ENCODE results near the gene FOSB.

The FOSB gene

GRCh38 chr19:45498411-45499195 lies 30.8 kb downstream of the FOSB start, which contains the start of gene PPM1N:
Gene PPM1N (plus strand): TSS chr19:45498443. CDS start chr19:45498473, 30 bp downstream.
- H3K4me3 ChIP-seq: peak within 1 kb of the TSS; percentile 15 to 71 (median 59)
- H3K27ac ChIP-seq: peak within 1 kb of the TSS in 8 of 21 experiments; percentile 11 to 69 (median 46)

GRCh38 chr19:45499196-45500180 lies 31.7 kb downstream of the FOSB start:
- H3K4me3 ChIP-seq: peak overlapping the region in 6 of 7 experiments; percentile 14 to 36 (median 22)

GRCh38 chr19:45500918-45501729 lies 33.3 kb downstream of the FOSB start:
- H3K27ac ChIP-seq: peak overlapping the region in 2 of 21 experiments; percentile 36 to 55
- H3K4me3 ChIP-seq: no peak overlapping the region

More at GRCh38 chr19:45499196-45500180, 31.7 kb downstream of the FOSB start:
- peak overlapping the region in 8 of 21 experiments; percentile 11 to 69 (median 29) for H3K27ac ChIP-seq

- H3K27ac ChIP-seq: peak overlapping the region in 3 of 21 experiments; percentile 23 to 55 (median 36)
Observed at GRCh38 chr19:45501730-45502014, 33.9 kb downstream of the FOSB start.

GRCh38 chr19:45502111-45502510 lies 34.3 kb downstream of the FOSB start:
- Histone ChIP-seq H3K27ac (peak overlapping the region in 5 of 21 experiments; percentile 5 to 74 (median 23)), H3K4me3 (no peak overlapping the region)

More at GRCh38 chr19:45501730-45502014, 33.9 kb downstream of the FOSB start:
- H3K4me3 ChIP-seq: no peak overlapping the region

- no peak overlapping the region for H3K27ac ChIP-seq
- H3K4me3 ChIP-seq: no peak overlapping the region
Observed at GRCh38 chr19:45503909-45504308, 36.1 kb downstream of the FOSB start.

GRCh38 chr19:45505151-45505995 lies 37.6 kb downstream of the FOSB start:
- no peak overlapping the region for H3K4me3 ChIP-seq
- H3K27ac ChIP-seq: peak overlapping the region in 15 of 21 experiments; percentile 21 to 100 (median 94)

- H3K27ac ChIP-seq: peak overlapping the region in 20 of 21 experiments; percentile 75 to 100 (median 94)
- H3K4me3 ChIP-seq: peak overlapping the region; percentile 80 to 98 (median 95)
Observed at GRCh38 chr19:45505996-45506245, 38.1 kb downstream of the FOSB start.

- Histone ChIP-seq H3K4me3 (peak overlapping the region; percentile 80 to 98 (median 95)), H3K27ac (peak overlapping the region; percentile 42 to 100 (median 94))
Observed at GRCh38 chr19:45506246-45506988, 38.6 kb downstream of the FOSB start.

GRCh38 chr19:45506989-45507871 lies 39.4 kb downstream of the FOSB start, which contains the start of gene VASP:
Gene VASP (plus strand): TSS chr19:45507479. CDS start chr19:45507772, 293 bp downstream.
- peak within 1 kb of the TSS; percentile 80 to 98 (median 95) for H3K4me3 ChIP-seq
- H3K27ac ChIP-seq: peak within 1 kb of the TSS; percentile 42 to 100 (median 94)

- H3K27ac ChIP-seq: peak overlapping the region; percentile 36 to 100 (median 94)
- H3K4me3 ChIP-seq: peak overlapping the region; percentile 80 to 98 (median 95)
Observed at GRCh38 chr19:45507872-45508416, 40.1 kb downstream of the FOSB start.

GRCh38 chr19:45508417-45508860 lies 40.6 kb downstream of the FOSB start:
- peak overlapping the region; percentile 80 to 98 (median 95) for H3K4me3 ChIP-seq
- peak overlapping the region; percentile 34 to 100 (median 94) for H3K27ac ChIP-seq

GRCh38 chr19:45508861-45509691 lies 41.3 kb downstream of the FOSB start:
- H3K4me3 ChIP-seq: peak overlapping the region; percentile 80 to 98 (median 95)

GRCh38 chr19:45509692-45510015 lies 41.9 kb downstream of the FOSB start:
- peak overlapping the region; percentile 80 to 98 (median 95) for H3K4me3 ChIP-seq
- H3K27ac ChIP-seq: peak overlapping the region in 19 of 21 experiments; percentile 75 to 100 (median 94)

More at GRCh38 chr19:45508861-45509691, 41.3 kb downstream of the FOSB start:
- peak overlapping the region; percentile 34 to 100 (median 94) for H3K27ac ChIP-seq

- H3K27ac ChIP-seq: peak overlapping the region in 5 of 21 experiments; percentile 86 to 100 (median 96)
- H3K4me3 ChIP-seq: peak overlapping the region in 1 of 7 experiments; percentile 95
Observed at GRCh38 chr19:45510352-45510751, 42.6 kb downstream of the FOSB start.

Measured in skin epidermis (tissue), 12 donors.